Measurements from ENCODE around the gene SPAG7. TPM values are rescaled to one million over a fixed set of nuclear protein-coding genes. Genes with fewer than 3 reads are reported as not detected.
"Not testable (repeated sequence)": the region's sequence is repeated elsewhere in the genome, so short reads cannot be mapped to it uniquely, and the experiment has no call there.

The SPAG7 gene
- total and polyA plus RNA-seq, 2 of the 8 experiments (the other 6 are each of a cell fraction or from before 2014, with no cell fraction given): 74.2 to 81.9 TPM

DNA sequence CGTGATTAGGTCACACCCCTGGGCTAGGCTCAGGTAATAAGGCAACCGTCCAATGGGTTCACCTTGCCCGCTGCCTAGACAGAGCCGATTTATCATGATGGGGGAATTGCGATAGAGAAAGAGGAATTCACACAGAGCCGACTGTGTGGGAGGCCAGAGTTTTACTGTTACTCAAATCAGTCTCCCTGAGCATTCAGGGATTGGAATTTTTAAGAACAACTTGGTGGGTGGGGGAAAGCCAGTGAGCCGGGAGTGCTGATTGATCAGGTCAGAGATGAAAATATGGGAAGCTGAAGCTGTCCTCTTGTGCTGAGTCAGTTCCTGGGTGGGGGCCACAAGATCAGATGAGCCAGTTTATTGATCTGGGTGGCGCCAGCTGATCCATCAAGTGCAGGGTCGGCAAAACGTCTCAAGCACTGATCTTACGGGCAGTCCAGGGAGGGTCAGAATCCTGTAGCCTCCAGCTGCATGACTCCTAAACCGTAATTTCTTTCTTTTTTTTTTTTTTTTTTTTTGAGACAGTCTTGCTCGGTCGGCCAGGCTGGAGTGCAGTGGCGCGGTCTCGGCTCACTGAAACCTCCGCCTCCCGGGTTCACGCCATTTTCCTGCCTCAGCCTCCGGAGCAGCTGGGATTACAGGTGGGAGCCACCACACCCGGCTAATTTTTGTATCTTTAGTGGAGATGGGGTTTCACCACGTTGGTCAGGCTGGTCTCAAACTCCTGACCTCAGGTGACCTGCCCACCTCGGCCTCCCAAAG lies 40.9 kb downstream of the SPAG7 start:
- H4K8ac ChIP-seq (ENCODE audit: extremely low read depth, insufficient read depth, low read length); H3K27me3 ChIP-seq (replicated peaks in 1 of 4; ENCODE audit: control insufficient read depth in 3 of 4, extremely low read depth in 1 of 4, insufficient read depth in 3 of 4, low read length in 3 of 4); H4K91ac ChIP-seq (replicated peaks; ENCODE audit: insufficient read length, low read length); H4K20me1 ChIP-seq (replicated peaks in 1 of 2; ENCODE audit: control insufficient read depth in 1 of 2, insufficient read depth in 2 of 2, low read length in 2 of 2); H2BK120ac ChIP-seq (replicated peaks; ENCODE audit: low read depth, low read length); H3K18ac ChIP-seq (ENCODE audit: extremely low read depth, low read length); H3K4me1 ChIP-seq (replicated peaks in 1 of 4; ENCODE audit: control insufficient read depth in 3 of 4, insufficient read depth in 4 of 4, low read length in 3 of 4); FAIRE-seq; H2BK20ac ChIP-seq (ENCODE audit: low read length); H3K9ac ChIP-seq (replicated peaks in 1 of 4; ENCODE audit: extremely low read depth in 1 of 4, low read depth in 3 of 4, low read length in 3 of 4); H3K56ac ChIP-seq (replicated peaks; ENCODE audit: insufficient read length, low read depth, low read length); H2BK5ac ChIP-seq (ENCODE audit: low read depth, low read length); H3K4ac ChIP-seq (replicated peaks; ENCODE audit: insufficient read length, low read depth, low read length); H3K9me3 ChIP-seq (ENCODE audit: insufficient read depth in 2 of 2, low read depth in 1 of 2, low read length in 1 of 2); H3K79me2 ChIP-seq (ENCODE audit: control insufficient read depth in 1 of 2, insufficient read depth in 2 of 2, low read length in 2 of 2); H3K27ac ChIP-seq (ENCODE audit: low read depth, low read length); H3K36me3 ChIP-seq (ENCODE audit: control insufficient read depth in 2 of 4, insufficient read depth in 4 of 4, low read length in 3 of 4); H3K4me3 ChIP-seq (ENCODE audit: extremely low read depth in 1 of 4, insufficient read depth in 2 of 4, low read depth in 3 of 4, low read length in 4 of 4); H3K23ac ChIP-seq (ENCODE audit: insufficient read length); H2AK5ac ChIP-seq (ENCODE audit: low read depth, low read length); H3K23me2 ChIP-seq (ENCODE audit: low read depth, low read length); DNase-seq (ENCODE audit: low read depth in 1 of 2, low spot score in 2 of 2); H3K4me2 ChIP-seq (ENCODE audit: insufficient read depth in 1 of 2, low read depth in 2 of 2, low read length in 2 of 2); H2AFZ ChIP-seq (ENCODE audit: low read length); H4K5ac ChIP-seq (ENCODE audit: insufficient read length, low read depth, low read length); H3K14ac ChIP-seq (ENCODE audit: insufficient read length); H2BK12ac ChIP-seq (ENCODE audit: low read depth, low read length); H3K79me1 ChIP-seq (ENCODE audit: low read depth, low read length); H2BK15ac ChIP-seq (ENCODE audit: low read length): not testable (repeated sequence)
- POLR2A ChIA-PET (ENCODE audit: partially characterized antibody): interaction anchor here (0.6 to 7.3 kb wide), 11 partner anchors 8 to 180 kb away, joined by 3 to 60 read pairs (median 3); partner anchors contain the start of genes RNF167 and SLC25A11
- WGBS, 2 experiments (ENCODE audit: extremely low coverage in 1 of 2, insufficient coverage in 1 of 2, insufficient read length in 1 of 2, insufficient replicate concordance in 2 of 2, low coverage in 1 of 2, low lambda C conversion rate in 2 of 2, missing lambda C conversion rate in 1 of 2): 84% methylated on average over 19 of the region's 24 CpGs; no CpG with 5 or more reads in 1 of the 2 experiments
- CTCF ChIA-PET (ENCODE audit: partially characterized antibody): interaction anchor here (0.9 kb wide), 1 partner anchor 17 kb away, joined by 4 read pairs; no protein-coding TSS in a partner anchor
